ENCODE data around the gene TAF4B.
"Not testable (repeated sequence)": the region's sequence is repeated elsewhere in the genome, so short reads cannot be mapped to it uniquely, and the experiment has no call there.

Gene TAF4B

GRCh38 chr18:26233208-26233607, 7.0 kb downstream of the TAF4B start:
- no peak for DNase-seq (ENCODE audit: low spot score)

GRCh38 chr18:26237363-26237762, 11.1 kb downstream of the TAF4B start:
- not testable (repeated sequence) for DNase-seq (ENCODE audit: low spot score)

- not testable (repeated sequence) for DNase-seq (ENCODE audit: low spot score)
Measured at GRCh38 chr18:26238718-26239117, 12.5 kb downstream of the TAF4B start.

GRCh38 chr18:26242392-26242791, 16.1 kb downstream of the TAF4B start:
- DNase-seq (ENCODE audit: low spot score): not testable (repeated sequence)

GRCh38 chr18:26245434-26245833, 19.2 kb downstream of the TAF4B start:
- not testable (repeated sequence) for DNase-seq (ENCODE audit: low spot score)

- DNase-seq (ENCODE audit: low spot score): no peak
Measured at GRCh38 chr18:26252411-26252810, 26.2 kb downstream of the TAF4B start.

GRCh38 chr18:26254808-26255207, 28.6 kb downstream of the TAF4B start:
- not testable (repeated sequence) for DNase-seq (ENCODE audit: low spot score)

GRCh38 chr18:26255695-26256622, 29.7 kb downstream of the TAF4B start:
- peak; percentile 9 for DNase-seq (ENCODE audit: low spot score)

- no peak for DNase-seq (ENCODE audit: low spot score)
Measured at GRCh38 chr18:26258711-26259110, 32.5 kb downstream of the TAF4B start.

- not testable (repeated sequence) for DNase-seq (ENCODE audit: low spot score)
Measured at GRCh38 chr18:26259416-26259815, 33.2 kb downstream of the TAF4B start.

- no peak for DNase-seq (ENCODE audit: low spot score)
Measured at GRCh38 chr18:26262156-26262555, 35.9 kb downstream of the TAF4B start.

GRCh38 chr18:26267357-26267930, 41.2 kb downstream of the TAF4B start:
- DNase-seq (ENCODE audit: low spot score): no peak

- DNase-seq (ENCODE audit: low spot score): no peak
Measured at GRCh38 chr18:26268454-26268853, 42.2 kb downstream of the TAF4B start.

- DNase-seq (ENCODE audit: low spot score): no peak
Measured at GRCh38 chr18:26271917-26272549, 45.8 kb downstream of the TAF4B start.

- DNase-seq (ENCODE audit: low spot score): no peak
Measured at GRCh38 chr18:26277374-26277773, 51.1 kb downstream of the TAF4B start.

GRCh38 chr18:26279428-26279827, 53.2 kb downstream of the TAF4B start:
- DNase-seq (ENCODE audit: low spot score): no peak

- DNase-seq (ENCODE audit: low spot score): no peak
Measured at GRCh38 chr18:26286008-26286407, 59.8 kb downstream of the TAF4B start.

GRCh38 chr18:26287644-26288043, 61.4 kb downstream of the TAF4B start:
- DNase-seq (ENCODE audit: low spot score): no peak

- DNase-seq (ENCODE audit: low spot score): no peak
Measured at GRCh38 chr18:26290385-26290784, 64.1 kb downstream of the TAF4B start.

GRCh38 chr18:26293982-26294381, 67.7 kb downstream of the TAF4B start:
- no peak for DNase-seq (ENCODE audit: low spot score)

- DNase-seq (ENCODE audit: low spot score): no peak
Measured at GRCh38 chr18:26298107-26298506, 71.9 kb downstream of the TAF4B start.

- no peak for DNase-seq (ENCODE audit: low spot score)
Measured at GRCh38 chr18:26301681-26302080, 75.4 kb downstream of the TAF4B start.

Measured in SK-N-DZ (cell line).